GM10248 (cell line): Measurements from ENCODE around the gene KCNG1.

Experiments used
- CTCF ChIA-PET: fragments of 300-600 bp; sonication (Branson Sonifier 250); formaldehyde crosslinking; extraction: SDS; loops from one replicate; lab custom pipeline; 2021; ENCODE audit warnings: antibody characterized with exemption; lab: Yijun Ruan, JAX
- POLR2A ChIA-PET: fragments of 350-650 bp; sonication (Branson Sonifier 250); formaldehyde crosslinking; extraction: SDS; loops from one replicate; lab custom pipeline; 2020; ENCODE audit warnings: antibody characterized with exemption; lab: Yijun Ruan, JAX
- DNase-seq: peaks from one replicate; pipeline ENCODE4 v3.0.0; 2012; ENCODE audit errors: extremely low spot score
- TF ChIP-seq, protein P1 (sequence below): IDR thresholded peaks from 2 replicates; pipeline ENCODE4 v1.5.1; 2012; ENCODE audit warnings: mild to moderate bottlenecking, low read depth; ENCODE audit errors: extremely low read depth, missing control alignments, control extremely low read depth

KCNG1 gene

DNA sequence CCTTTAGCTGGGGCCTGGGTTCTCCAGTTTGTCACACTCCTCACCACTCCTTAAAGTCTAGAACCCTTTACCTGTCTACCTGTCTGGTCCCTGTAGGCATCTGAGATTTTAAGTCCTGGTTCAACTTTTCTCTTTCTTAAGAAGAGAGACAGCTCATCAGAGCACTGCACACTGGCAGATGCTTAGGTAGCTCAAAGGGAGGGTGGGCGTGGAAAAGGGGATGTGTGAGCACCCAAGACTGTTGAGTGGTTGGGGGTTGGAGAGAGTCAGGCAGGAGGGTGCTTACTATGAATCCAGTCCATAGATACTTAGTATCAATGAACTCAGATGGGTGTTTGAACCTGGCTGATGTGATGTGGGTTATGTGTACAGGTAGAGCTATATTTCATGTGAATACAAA, 6.6 kb upstream of the KCNG1 start:
- TF ChIP-seq, protein P1, sequence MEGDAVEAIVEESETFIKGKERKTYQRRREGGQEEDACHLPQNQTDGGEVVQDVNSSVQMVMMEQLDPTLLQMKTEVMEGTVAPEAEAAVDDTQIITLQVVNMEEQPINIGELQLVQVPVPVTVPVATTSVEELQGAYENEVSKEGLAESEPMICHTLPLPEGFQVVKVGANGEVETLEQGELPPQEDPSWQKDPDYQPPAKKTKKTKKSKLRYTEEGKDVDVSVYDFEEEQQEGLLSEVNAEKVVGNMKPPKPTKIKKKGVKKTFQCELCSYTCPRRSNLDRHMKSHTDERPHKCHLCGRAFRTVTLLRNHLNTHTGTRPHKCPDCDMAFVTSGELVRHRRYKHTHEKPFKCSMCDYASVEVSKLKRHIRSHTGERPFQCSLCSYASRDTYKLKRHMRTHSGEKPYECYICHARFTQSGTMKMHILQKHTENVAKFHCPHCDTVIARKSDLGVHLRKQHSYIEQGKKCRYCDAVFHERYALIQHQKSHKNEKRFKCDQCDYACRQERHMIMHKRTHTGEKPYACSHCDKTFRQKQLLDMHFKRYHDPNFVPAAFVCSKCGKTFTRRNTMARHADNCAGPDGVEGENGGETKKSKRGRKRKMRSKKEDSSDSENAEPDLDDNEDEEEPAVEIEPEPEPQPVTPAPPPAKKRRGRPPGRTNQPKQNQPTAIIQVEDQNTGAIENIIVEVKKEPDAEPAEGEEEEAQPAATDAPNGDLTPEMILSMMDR, result no peak
- DNase-seq, result no peak
- ChIA-PET POLR2A (no interaction called here), CTCF (interaction anchor here (1.3 to 7.8 kb wide), 3 partner anchors 14 to 42 kb away, joined by 3 to 25 read pairs (median 6); no protein-coding TSS in a partner anchor)

DNA sequence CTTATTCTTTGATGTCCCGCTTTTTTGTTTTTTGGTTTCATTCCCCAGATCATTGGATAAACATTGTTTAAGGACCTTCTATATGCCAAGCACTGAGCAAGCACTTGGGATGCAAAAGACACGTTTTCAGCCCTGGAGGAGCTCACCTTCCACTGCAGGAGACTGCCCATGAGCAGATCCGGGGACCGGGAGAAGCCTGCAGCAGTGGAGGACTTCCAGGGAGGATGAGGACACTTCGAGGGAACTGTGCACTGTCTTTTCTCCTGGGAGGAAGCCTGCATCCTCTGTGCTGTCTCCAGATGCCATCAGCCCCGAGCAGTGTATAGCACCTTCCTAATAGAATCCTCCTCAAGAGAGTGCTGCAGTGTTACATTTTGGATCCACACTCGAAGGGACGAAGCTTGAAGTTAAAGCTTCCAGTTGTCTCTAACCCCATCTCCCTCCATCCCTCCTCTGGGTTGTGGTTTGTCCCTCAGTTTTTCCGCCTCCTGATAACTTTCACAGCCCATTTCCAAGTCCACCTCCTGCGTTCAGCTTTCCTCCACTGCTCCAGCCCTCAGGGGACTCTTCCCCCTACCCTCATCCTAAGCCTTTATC, 5.8 kb upstream of the KCNG1 start:
- CTCF ChIA-PET, result interaction anchor here (1.7 to 7.8 kb wide), 3 partner anchors 8 to 41 kb away, joined by 5 to 25 read pairs (median 6); no protein-coding TSS in a partner anchor

DNA sequence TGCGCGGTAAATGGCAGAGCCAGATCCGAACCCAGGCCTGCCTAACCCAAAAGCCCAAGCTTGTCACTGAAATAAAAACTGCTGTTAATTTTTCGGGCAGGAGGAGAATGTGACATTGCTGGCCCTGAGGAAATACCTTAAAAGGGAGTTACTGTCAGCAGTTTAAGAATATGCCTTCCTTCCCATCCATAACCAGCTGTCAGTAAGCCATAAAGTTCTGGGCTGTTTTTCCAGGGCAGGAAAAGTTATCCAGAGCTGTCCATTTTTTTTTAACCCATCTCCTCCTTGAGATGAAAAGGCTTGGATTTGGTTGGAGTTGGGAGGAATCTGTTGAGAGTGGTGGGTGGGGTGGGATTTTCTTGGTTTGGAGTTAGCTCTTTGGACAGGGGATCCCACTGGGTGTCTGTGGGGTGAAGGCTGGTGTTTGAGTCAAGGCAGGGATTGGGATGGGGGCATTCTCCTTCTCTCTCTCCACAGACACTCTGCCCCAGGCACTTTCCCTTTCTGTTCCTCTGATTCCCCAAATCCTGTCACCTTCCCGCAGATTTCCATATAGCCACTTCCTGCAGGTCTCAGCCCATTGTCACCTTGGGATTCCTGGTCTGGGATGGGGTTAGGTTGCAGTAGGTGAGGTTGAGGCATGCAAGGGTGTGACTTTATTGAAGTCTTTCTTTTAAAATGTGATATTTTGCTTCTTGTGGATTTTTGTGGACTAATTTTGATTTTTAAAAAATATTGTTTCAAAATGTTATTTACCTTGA, 4.3 kb upstream of the KCNG1 start:
- POLR2A ChIA-PET, result no interaction called here
- CTCF ChIA-PET, result interaction anchor here (1.4 to 7.8 kb wide), 4 partner anchors 10 to 37 kb away, joined by 3 to 25 read pairs (median 4); no protein-coding TSS in a partner anchor
- TF ChIP-seq, protein P1, result no peak
- DNase-seq, result no peak

More for the DNA sequence above, 5.8 kb upstream of the KCNG1 start:
- TF ChIP-seq, protein P1, result no peak
- POLR2A ChIA-PET, result no interaction called here
- DNase-seq, result no peak

DNA sequence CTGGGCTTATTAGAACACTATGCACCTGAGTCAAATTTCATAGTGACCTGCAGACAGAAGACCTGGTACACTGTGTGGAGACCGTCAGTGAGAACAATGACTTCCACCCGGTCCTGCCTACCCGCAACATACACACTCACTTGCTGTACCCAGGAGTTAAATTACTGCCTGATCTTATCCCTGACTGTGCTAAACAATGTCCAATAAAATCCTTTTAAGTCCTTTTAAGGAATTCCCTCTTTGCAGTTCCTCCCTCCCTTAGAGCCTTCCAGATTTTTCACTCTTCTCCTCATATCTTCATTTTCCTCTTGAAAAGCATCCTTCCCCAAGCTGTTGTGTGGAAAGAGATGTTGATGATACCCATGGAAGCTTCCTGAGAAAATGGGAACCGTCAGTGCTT, 3.4 kb upstream of the KCNG1 start:
- CTCF ChIA-PET, result interaction anchor here (1.6 to 7.8 kb wide), 2 partner anchors 11 to 14 kb away, joined by 3 to 25 read pairs; no protein-coding TSS in a partner anchor
- no peak for DNase-seq
- POLR2A ChIA-PET, result no interaction called here
- TF ChIP-seq, protein P1, result no peak

DNA sequence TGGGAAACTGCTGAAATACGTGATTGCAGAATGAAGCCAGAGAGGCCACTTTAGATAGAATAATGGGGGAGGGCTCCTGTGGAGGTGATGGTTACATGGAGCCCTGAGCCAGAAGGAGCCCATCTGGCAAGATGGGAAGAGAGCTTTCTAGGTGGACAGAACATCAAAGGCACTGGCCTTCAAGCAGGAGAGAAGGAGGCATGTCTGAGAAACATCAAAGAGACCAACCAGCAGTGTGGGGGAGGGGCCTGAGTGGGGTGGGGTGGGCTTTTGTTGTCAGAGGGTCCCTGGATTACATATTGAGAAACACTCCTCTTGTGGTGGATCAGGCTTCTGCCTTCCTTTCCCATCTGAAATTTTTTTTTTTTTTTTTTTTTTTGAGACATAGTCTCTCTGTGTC, 1.9 kb upstream of the KCNG1 start:
- ChIA-PET POLR2A (no interaction called here), CTCF (interaction anchor here (1.1 to 7.8 kb wide), 3 partner anchors 9 to 282 kb away, joined by 3 to 25 read pairs (median 4); no protein-coding TSS in a partner anchor)
- DNase-seq, result no peak
- TF ChIP-seq, protein P1, result no peak

DNA sequence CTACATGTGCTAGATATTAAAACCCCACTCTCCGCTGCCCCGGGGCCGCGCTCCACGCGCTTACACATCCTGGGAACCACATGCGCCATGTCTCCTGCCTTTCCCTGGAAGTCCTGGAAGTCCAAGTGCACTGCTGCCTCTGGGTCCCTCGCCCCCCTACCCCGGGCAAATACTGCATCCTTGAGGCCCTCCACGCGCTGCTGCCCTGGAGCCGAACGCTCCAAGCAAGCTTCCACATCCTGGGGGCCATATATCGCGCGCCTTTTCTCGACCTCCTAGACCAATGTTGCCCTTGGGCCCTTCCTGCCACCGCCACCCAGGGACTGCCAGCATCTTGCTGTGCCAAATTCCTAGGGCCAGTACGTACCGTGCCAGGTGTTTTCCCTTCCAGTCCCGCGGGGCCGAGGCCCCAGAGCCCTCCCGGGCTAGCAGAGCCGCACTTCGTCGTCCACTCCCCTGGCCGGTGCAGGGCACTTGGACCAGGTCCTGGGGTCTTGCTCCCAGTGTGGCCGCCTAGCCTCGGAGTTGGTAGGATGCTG, 779 bp upstream of the KCNG1 start:
- TF ChIP-seq, protein P1, result no peak
- no peak for DNase-seq
- POLR2A ChIA-PET, result no interaction called here
- CTCF ChIA-PET, result interaction anchor here (7.8 kb wide), 1 partner anchor 8 kb away, joined by 25 read pairs; no protein-coding TSS in a partner anchor
